SU-DHL-6 (cell line): ENCODE data around the gene CEP44.

Experiments used
- EZH2phosphoT487 ChIP-seq: fragments of 200-600 bp; sonication (generic), shearing (Covaris generic); conservative IDR thresholded peaks from 2 replicates; pipeline ENCODE4 v1.6.1; 2018; ENCODE audit warnings: mild to moderate bottlenecking, antibody characterized with exemption, low read length, moderate library complexity, mixed read lengths
- TF ChIP-seq, protein P1 (sequence below): fragments of 200-600 bp; sonication (generic); IDR thresholded peaks from one replicate; pipeline ENCODE4 v1.5.1; 2017; ENCODE audit warnings: antibody characterized with exemption, mild to moderate bottlenecking, low read length, moderate library complexity; ENCODE audit not compliant: insufficient read depth, poor library complexity, severe bottlenecking

DNA sequence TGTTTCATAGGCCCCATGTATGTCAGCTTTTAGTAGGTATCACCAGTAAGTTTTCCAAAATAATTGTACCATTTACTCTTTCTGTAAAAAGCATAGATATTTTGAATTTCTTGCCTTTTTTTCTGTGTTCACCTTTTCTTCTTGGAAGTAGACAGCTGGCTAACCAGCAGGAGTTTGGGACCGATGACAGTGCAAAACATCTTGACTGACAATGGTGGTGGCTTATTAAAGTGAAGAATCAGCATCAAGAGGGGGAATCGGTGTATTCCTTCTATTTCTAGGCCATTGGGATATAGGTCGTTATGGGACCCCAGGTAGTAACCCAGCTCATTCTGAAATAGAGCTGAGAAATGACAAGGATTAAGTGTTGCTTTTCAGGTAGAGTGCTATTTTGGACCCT, 3.2 kb downstream of the CEP44 start:
- TF ChIP-seq, protein P1, sequence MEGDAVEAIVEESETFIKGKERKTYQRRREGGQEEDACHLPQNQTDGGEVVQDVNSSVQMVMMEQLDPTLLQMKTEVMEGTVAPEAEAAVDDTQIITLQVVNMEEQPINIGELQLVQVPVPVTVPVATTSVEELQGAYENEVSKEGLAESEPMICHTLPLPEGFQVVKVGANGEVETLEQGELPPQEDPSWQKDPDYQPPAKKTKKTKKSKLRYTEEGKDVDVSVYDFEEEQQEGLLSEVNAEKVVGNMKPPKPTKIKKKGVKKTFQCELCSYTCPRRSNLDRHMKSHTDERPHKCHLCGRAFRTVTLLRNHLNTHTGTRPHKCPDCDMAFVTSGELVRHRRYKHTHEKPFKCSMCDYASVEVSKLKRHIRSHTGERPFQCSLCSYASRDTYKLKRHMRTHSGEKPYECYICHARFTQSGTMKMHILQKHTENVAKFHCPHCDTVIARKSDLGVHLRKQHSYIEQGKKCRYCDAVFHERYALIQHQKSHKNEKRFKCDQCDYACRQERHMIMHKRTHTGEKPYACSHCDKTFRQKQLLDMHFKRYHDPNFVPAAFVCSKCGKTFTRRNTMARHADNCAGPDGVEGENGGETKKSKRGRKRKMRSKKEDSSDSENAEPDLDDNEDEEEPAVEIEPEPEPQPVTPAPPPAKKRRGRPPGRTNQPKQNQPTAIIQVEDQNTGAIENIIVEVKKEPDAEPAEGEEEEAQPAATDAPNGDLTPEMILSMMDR, result no peak
- no peak for TF ChIP-seq EZH2phosphoT487
